Transverse colon (tissue), 4 donors: ENCODE data around the gene CACNA2D1.

Source experiments
- EP300 ChIP-seq: sonication (generic); formaldehyde crosslinking; IDR thresholded peaks from one replicate; pipeline ENCODE4 v1.6.1; 2017; ENCODE audit warnings: antibody characterized with exemption, low read depth
- POLR2A ChIP-seq: fragments of 450-650 bp; IDR thresholded peaks from one replicate; pipeline ENCODE4 v1.6.1; 2016; ENCODE audit warnings: antibody characterized with exemption, mild to moderate bottlenecking, moderate library complexity
- POLR2AphosphoS5 ChIP-seq, 3 donors: sonication (generic); formaldehyde crosslinking; IDR thresholded peaks; one replicate each; pipeline ENCODE4 v1.6.1; 2016; ENCODE audit warnings: antibody characterized with exemption in 3 of 3
- TF ChIP-seq, protein P1 (sequence below), 5 experiments: fragments of 200-600 bp in 3 of 5; fragments of 450-650 bp in 2 of 5; sonication (generic) in 3 of 5; IDR thresholded peaks; 1 replicate in 2 of 5; 2 replicates in 3 of 5; pipeline ENCODE4 v1.5.1; 2016 to 2017; ENCODE audit warnings: antibody characterized with exemption in 5 of 5, inconsistent platforms in 3 of 5, mild to moderate bottlenecking in 2 of 5, moderate library complexity in 1 of 5

DNA sequence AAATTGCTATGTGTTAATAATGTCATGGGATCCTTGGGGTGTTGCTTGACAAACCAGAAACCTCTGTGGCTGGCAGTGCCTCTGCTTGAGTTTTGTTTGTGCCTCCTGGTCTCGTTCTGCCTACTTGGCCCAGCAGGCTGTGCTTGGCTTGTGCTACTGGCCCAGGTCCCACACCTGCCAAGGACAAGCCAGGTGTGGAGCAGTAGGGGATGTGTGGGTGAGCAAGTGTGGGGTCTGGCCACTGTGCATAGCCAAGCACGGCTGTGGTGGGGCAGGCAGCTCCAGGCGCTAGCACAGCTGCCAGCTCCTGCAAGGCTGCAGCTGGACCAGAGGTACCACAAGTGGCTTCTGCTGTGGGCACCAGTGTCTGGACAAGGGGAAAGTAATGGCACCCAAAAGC lies 524.1 kb downstream of the CACNA2D1 start:
- TF ChIP-seq, protein P1, sequence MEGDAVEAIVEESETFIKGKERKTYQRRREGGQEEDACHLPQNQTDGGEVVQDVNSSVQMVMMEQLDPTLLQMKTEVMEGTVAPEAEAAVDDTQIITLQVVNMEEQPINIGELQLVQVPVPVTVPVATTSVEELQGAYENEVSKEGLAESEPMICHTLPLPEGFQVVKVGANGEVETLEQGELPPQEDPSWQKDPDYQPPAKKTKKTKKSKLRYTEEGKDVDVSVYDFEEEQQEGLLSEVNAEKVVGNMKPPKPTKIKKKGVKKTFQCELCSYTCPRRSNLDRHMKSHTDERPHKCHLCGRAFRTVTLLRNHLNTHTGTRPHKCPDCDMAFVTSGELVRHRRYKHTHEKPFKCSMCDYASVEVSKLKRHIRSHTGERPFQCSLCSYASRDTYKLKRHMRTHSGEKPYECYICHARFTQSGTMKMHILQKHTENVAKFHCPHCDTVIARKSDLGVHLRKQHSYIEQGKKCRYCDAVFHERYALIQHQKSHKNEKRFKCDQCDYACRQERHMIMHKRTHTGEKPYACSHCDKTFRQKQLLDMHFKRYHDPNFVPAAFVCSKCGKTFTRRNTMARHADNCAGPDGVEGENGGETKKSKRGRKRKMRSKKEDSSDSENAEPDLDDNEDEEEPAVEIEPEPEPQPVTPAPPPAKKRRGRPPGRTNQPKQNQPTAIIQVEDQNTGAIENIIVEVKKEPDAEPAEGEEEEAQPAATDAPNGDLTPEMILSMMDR (IDR thresholded peaks at IDR 0.05), result no peak
- no peak for TF ChIP-seq POLR2A
- TF ChIP-seq POLR2AphosphoS5 (IDR thresholded peaks at IDR 0.05), result no peak
- no peak for TF ChIP-seq EP300
